Ishikawa (cell line): ENCODE data around the gene TBL1Y.

Experiments used
- CEBPB ChIP-seq: IDR thresholded peaks from 2 replicates; pipeline ENCODE4 v1.6.1; 2012
- EP300 ChIP-seq: IDR thresholded peaks from 2 replicates; pipeline ENCODE4 v1.6.1; 2012; ENCODE audit warnings: borderline replicate concordance
- FOXM1 ChIP-seq: IDR thresholded peaks from 2 replicates; pipeline ENCODE4 v1.6.1; 2012; ENCODE audit warnings: low read depth, borderline replicate concordance
- RAD21 ChIP-seq: IDR thresholded peaks from 2 replicates; pipeline ENCODE4 v1.6.1; 2012; ENCODE audit warnings: low read depth
- TF ChIP-seq, protein P1 (sequence below): IDR thresholded peaks from 2 replicates; pipeline ENCODE4 v1.6.1; 2012
- TF ChIP-seq, protein P2 (sequence below): IDR thresholded peaks from 2 replicates; pipeline ENCODE4 v1.6.1; 2012; ENCODE audit warnings: low read depth, mild to moderate bottlenecking
- TF ChIP-seq, protein P3 (sequence below): IDR thresholded peaks from 2 replicates; pipeline ENCODE4 v1.6.1; 2012

DNA sequence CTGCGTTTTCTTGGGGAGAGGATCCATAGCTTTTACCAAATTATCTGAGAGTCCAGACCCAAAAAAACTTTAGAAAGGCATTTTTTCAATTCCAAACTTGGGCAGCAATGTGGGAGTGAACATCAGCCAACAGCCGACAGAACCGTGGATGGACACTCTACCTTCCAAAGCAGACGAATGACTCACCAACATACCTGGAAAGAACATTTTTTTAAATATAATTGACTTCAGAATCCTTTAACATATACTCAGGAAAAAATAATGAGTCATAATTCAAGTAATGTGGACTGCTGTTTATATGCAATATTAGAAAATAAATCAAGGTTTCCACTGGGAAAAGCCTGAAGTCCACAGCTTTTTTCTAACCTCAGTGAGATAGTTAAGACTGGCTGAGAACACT is 211.7 kb downstream of the TBL1Y start:
- TF ChIP-seq FOXM1 = no peak
- TF ChIP-seq, protein P1, sequence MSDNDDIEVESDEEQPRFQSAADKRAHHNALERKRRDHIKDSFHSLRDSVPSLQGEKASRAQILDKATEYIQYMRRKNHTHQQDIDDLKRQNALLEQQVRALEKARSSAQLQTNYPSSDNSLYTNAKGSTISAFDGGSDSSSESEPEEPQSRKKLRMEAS = no peak
- no peak for TF ChIP-seq CEBPB
- TF ChIP-seq, protein P2, sequence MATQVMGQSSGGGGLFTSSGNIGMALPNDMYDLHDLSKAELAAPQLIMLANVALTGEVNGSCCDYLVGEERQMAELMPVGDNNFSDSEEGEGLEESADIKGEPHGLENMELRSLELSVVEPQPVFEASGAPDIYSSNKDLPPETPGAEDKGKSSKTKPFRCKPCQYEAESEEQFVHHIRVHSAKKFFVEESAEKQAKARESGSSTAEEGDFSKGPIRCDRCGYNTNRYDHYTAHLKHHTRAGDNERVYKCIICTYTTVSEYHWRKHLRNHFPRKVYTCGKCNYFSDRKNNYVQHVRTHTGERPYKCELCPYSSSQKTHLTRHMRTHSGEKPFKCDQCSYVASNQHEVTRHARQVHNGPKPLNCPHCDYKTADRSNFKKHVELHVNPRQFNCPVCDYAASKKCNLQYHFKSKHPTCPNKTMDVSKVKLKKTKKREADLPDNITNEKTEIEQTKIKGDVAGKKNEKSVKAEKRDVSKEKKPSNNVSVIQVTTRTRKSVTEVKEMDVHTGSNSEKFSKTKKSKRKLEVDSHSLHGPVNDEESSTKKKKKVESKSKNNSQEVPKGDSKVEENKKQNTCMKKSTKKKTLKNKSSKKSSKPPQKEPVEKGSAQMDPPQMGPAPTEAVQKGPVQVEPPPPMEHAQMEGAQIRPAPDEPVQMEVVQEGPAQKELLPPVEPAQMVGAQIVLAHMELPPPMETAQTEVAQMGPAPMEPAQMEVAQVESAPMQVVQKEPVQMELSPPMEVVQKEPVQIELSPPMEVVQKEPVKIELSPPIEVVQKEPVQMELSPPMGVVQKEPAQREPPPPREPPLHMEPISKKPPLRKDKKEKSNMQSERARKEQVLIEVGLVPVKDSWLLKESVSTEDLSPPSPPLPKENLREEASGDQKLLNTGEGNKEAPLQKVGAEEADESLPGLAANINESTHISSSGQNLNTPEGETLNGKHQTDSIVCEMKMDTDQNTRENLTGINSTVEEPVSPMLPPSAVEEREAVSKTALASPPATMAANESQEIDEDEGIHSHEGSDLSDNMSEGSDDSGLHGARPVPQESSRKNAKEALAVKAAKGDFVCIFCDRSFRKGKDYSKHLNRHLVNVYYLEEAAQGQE = no peak
- no peak for TF ChIP-seq RAD21
- TF ChIP-seq, protein P3, sequence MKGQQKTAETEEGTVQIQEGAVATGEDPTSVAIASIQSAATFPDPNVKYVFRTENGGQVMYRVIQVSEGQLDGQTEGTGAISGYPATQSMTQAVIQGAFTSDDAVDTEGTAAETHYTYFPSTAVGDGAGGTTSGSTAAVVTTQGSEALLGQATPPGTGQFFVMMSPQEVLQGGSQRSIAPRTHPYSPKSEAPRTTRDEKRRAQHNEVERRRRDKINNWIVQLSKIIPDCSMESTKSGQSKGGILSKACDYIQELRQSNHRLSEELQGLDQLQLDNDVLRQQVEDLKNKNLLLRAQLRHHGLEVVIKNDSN = no peak
- no peak for TF ChIP-seq EP300
